ENCODE results near the gene C16orf92.

C16orf92 gene

GRCh38 chr16:29983420-29984136 lies 39.4 kb upstream of the C16orf92 start:
- Histone ChIP-seq H3K4me1 (ENCODE audit: control insufficient read depth, insufficient read depth, low read length) (no peaks in the 10 kb centered on the region), H3K27me3 (ENCODE audit: control insufficient read depth, insufficient read depth, low read length) (no peaks in the 10 kb centered on the region), H3K4me3 (ENCODE audit: low read depth, low read length) (no peak overlapping the region), H3K36me3 (ENCODE audit: control insufficient read depth, insufficient read depth, low read length) (peaks cover 99% of the 10 kb centered on the region), H3K9me3 (ENCODE audit: control insufficient read depth, insufficient read depth, low read length) (no peaks in the 10 kb centered on the region), H3K27ac (ENCODE audit: low read depth, low read length) (no peak overlapping the region), H3K9ac (ENCODE audit: low read depth, low read length) (no peak overlapping the region)

- H3K27ac ChIP-seq (ENCODE audit: low read depth, low read length): no peak overlapping the region
- no peak overlapping the region for H3K9ac ChIP-seq (ENCODE audit: low read depth, low read length)
- H3K4me3 ChIP-seq (ENCODE audit: low read depth, low read length): no peak overlapping the region
- no peaks in the 10 kb centered on the region for H3K27me3 ChIP-seq (ENCODE audit: control insufficient read depth, insufficient read depth, low read length)
- H3K36me3 ChIP-seq (ENCODE audit: control insufficient read depth, insufficient read depth, low read length): peaks cover 98% of the 10 kb centered on the region
- H3K9me3 ChIP-seq (ENCODE audit: control insufficient read depth, insufficient read depth, low read length): no peaks in the 10 kb centered on the region
- no peaks in the 10 kb centered on the region for H3K4me1 ChIP-seq (ENCODE audit: control insufficient read depth, insufficient read depth, low read length)
Observed at GRCh38 chr16:29984137-29984763, 38.7 kb upstream of the C16orf92 start.

DNA sequence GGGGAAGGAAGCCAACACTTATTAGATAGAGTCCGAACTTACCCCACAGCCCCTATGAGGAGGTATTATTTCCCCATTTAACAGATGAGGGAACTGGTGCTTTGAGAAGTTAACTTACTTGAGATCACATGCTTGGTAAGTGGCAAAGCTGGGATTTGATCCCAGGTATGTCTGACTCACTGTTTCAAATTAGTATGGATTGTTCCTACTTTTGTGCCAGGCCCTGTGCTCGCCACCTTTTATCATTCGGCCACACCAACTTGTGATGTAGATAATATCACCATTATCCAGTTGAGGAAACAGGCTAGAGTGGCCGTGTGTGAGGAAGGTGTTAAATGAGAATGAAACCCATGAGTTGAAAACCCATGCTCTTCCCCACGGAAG lies 38.2 kb upstream of the C16orf92 start:
- Histone ChIP-seq H3K36me3 (ENCODE audit: control insufficient read depth, insufficient read depth, low read length) (peaks cover 98% of the 10 kb centered on the region), H3K9me3 (ENCODE audit: control insufficient read depth, insufficient read depth, low read length) (no peaks in the 10 kb centered on the region), H3K4me1 (ENCODE audit: control insufficient read depth, insufficient read depth, low read length) (no peaks in the 10 kb centered on the region), H3K9ac (ENCODE audit: low read depth, low read length) (no peak overlapping the region), H3K4me3 (ENCODE audit: low read depth, low read length) (no peak overlapping the region), H3K27ac (ENCODE audit: low read depth, low read length) (no peak overlapping the region), H3K27me3 (ENCODE audit: control insufficient read depth, insufficient read depth, low read length) (no peaks in the 10 kb centered on the region)

- Histone ChIP-seq H3K4me1 (ENCODE audit: control insufficient read depth, insufficient read depth, low read length) (no peaks in the 10 kb centered on the region), H3K9ac (ENCODE audit: low read depth, low read length) (no peak overlapping the region), H3K36me3 (ENCODE audit: control insufficient read depth, insufficient read depth, low read length) (peaks cover 98% of the 10 kb centered on the region), H3K4me3 (ENCODE audit: low read depth, low read length) (no peak overlapping the region), H3K27me3 (ENCODE audit: control insufficient read depth, insufficient read depth, low read length) (no peaks in the 10 kb centered on the region), H3K9me3 (ENCODE audit: control insufficient read depth, insufficient read depth, low read length) (no peaks in the 10 kb centered on the region), H3K27ac (ENCODE audit: low read depth, low read length) (no peak overlapping the region)
Observed at GRCh38 chr16:29985271-29985811, 37.7 kb upstream of the C16orf92 start.

DNA sequence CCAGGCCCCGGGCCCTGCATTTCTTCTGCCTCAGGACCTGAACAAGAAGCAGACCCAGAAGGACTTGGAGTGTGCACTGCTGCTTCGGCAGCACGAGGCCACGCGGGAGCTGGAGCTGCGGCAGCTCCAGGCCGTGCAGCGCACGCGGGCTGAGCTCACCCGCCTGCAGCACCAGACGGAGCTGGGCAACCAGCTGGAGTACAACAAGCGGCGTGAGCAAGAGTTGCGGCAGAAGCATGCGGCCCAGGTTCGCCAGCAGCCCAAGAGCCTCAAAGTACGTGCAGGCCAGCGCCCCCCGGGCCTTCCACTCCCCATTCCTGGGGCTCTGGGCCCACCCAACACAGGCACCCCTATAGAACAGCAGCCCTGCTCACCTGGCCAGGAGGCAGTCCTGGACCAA lies 36.8 kb upstream of the C16orf92 start:
- no peaks in the 10 kb centered on the region for H3K27me3 ChIP-seq (ENCODE audit: control insufficient read depth, insufficient read depth, low read length)
- no peaks in the 10 kb centered on the region for H3K4me1 ChIP-seq (ENCODE audit: control insufficient read depth, insufficient read depth, low read length)
- H3K27ac ChIP-seq (ENCODE audit: low read depth, low read length): no peak overlapping the region
- H3K36me3 ChIP-seq (ENCODE audit: control insufficient read depth, insufficient read depth, low read length): peaks cover 95% of the 10 kb centered on the region
- no peak overlapping the region for H3K4me3 ChIP-seq (ENCODE audit: low read depth, low read length)
- H3K9me3 ChIP-seq (ENCODE audit: control insufficient read depth, insufficient read depth, low read length): no peaks in the 10 kb centered on the region
- no peak overlapping the region for H3K9ac ChIP-seq (ENCODE audit: low read depth, low read length)

GRCh38 chr16:29986931-29987330 lies 36.1 kb upstream of the C16orf92 start:
- Histone ChIP-seq H3K4me3 (ENCODE audit: low read depth, low read length) (no peak overlapping the region), H3K27ac (ENCODE audit: low read depth, low read length) (no peak overlapping the region), H3K9me3 (ENCODE audit: control insufficient read depth, insufficient read depth, low read length) (no peaks in the 10 kb centered on the region), H3K27me3 (ENCODE audit: control insufficient read depth, insufficient read depth, low read length) (no peaks in the 10 kb centered on the region), H3K9ac (ENCODE audit: low read depth, low read length) (no peak overlapping the region), H3K36me3 (ENCODE audit: control insufficient read depth, insufficient read depth, low read length) (peaks cover 93% of the 10 kb centered on the region), H3K4me1 (ENCODE audit: control insufficient read depth, insufficient read depth, low read length) (no peaks in the 10 kb centered on the region)

GRCh38 chr16:29987371-29988085 lies 35.5 kb upstream of the C16orf92 start:
- Histone ChIP-seq H3K27me3 (ENCODE audit: control insufficient read depth, insufficient read depth, low read length) (no peaks in the 10 kb centered on the region), H3K4me3 (ENCODE audit: low read depth, low read length) (no peak overlapping the region), H3K4me1 (ENCODE audit: control insufficient read depth, insufficient read depth, low read length) (no peaks in the 10 kb centered on the region), H3K9me3 (ENCODE audit: control insufficient read depth, insufficient read depth, low read length) (no peaks in the 10 kb centered on the region), H3K27ac (ENCODE audit: low read depth, low read length) (no peak overlapping the region), H3K9ac (ENCODE audit: low read depth, low read length) (no peak overlapping the region), H3K36me3 (ENCODE audit: control insufficient read depth, insufficient read depth, low read length) (peaks cover 91% of the 10 kb centered on the region)

- Histone ChIP-seq H3K27me3 (ENCODE audit: control insufficient read depth, insufficient read depth, low read length) (no peaks in the 10 kb centered on the region), H3K36me3 (ENCODE audit: control insufficient read depth, insufficient read depth, low read length) (peaks cover 91% of the 10 kb centered on the region), H3K27ac (ENCODE audit: low read depth, low read length) (no peak overlapping the region), H3K4me3 (ENCODE audit: low read depth, low read length) (no peak overlapping the region), H3K9ac (ENCODE audit: low read depth, low read length) (no peak overlapping the region), H3K4me1 (ENCODE audit: control insufficient read depth, insufficient read depth, low read length) (no peaks in the 10 kb centered on the region), H3K9me3 (ENCODE audit: control insufficient read depth, insufficient read depth, low read length) (no peaks in the 10 kb centered on the region)
Observed at GRCh38 chr16:29988346-29989075, 34.5 kb upstream of the C16orf92 start.

- no peaks in the 10 kb centered on the region for H3K27me3 ChIP-seq (ENCODE audit: control insufficient read depth, insufficient read depth, low read length)
- peaks cover 89% of the 10 kb centered on the region for H3K36me3 ChIP-seq (ENCODE audit: control insufficient read depth, insufficient read depth, low read length)
- no peaks in the 10 kb centered on the region for H3K4me1 ChIP-seq (ENCODE audit: control insufficient read depth, insufficient read depth, low read length)
- no peaks in the 10 kb centered on the region for H3K9me3 ChIP-seq (ENCODE audit: control insufficient read depth, insufficient read depth, low read length)
- H3K27ac ChIP-seq (ENCODE audit: low read depth, low read length): no peak overlapping the region
- H3K9ac ChIP-seq (ENCODE audit: low read depth, low read length): no peak overlapping the region
- H3K4me3 ChIP-seq (ENCODE audit: low read depth, low read length): no peak overlapping the region
Observed at GRCh38 chr16:29989111-29989858, 33.7 kb upstream of the C16orf92 start.

DNA sequence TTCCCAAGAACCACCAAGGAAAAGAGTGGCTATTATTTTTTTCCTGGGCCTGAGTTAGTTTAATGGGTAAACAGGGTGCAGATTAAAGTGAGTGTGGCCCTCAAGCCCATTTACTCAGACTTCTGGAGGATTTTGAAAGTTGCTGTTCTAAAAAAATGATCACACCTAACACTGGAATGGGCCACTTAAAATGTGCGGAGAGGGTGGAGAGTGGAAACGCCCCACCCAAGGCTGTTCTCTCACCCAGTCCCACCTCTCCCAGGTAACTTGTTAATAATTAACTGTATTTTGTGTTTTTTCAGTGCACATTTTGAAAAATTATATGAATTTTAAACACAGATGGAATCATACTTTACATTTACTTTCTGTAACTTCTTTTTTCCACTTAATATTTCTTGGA lies 33.0 kb upstream of the C16orf92 start:
- no peak overlapping the region for H3K27ac ChIP-seq (ENCODE audit: low read depth, low read length)
- H3K27me3 ChIP-seq (ENCODE audit: control insufficient read depth, insufficient read depth, low read length): no peaks in the 10 kb centered on the region
- H3K9me3 ChIP-seq (ENCODE audit: control insufficient read depth, insufficient read depth, low read length): no peaks in the 10 kb centered on the region
- H3K4me1 ChIP-seq (ENCODE audit: control insufficient read depth, insufficient read depth, low read length): peaks cover 5% of the 10 kb centered on the region; the same call in 1 of the 2 replicates
- no peak overlapping the region for H3K9ac ChIP-seq (ENCODE audit: low read depth, low read length)
- no peak overlapping the region for H3K4me3 ChIP-seq (ENCODE audit: low read depth, low read length)
- H3K36me3 ChIP-seq (ENCODE audit: control insufficient read depth, insufficient read depth, low read length): peaks cover 82% of the 10 kb centered on the region

Measured in HUES48 (cell line).